GM23338 (cell line): ENCODE measurements around the gene ADAD1. TPM values are rescaled to one million over a fixed set of nuclear protein-coding genes. Genes with fewer than 3 reads are reported as not detected.

Experiments
- ATAC-seq: fragments of 200-7000 bp; cut with Tn5 transposase; 3 replicates; pipeline ENCODE4 v1.9.1; 2020
- DNase-seq: peaks from one replicate; pipeline ENCODE4 v3.0.0-alpha.2; 2015; ENCODE audit warnings: low spot score
- H2AFZ ChIP-seq: fragments of 200-600 bp; sonication (generic); 2 replicates; pipeline ENCODE4 v1.8.0; 2016; ENCODE audit warnings: antibody characterized with exemption, mild to moderate bottlenecking, moderate library complexity
- H3F3A ChIP-seq: fragments of 200-600 bp; sonication (generic); replicated peaks from 2 replicates; pipeline ENCODE4 v1.8.0; 2017; ENCODE audit warnings: antibody characterized with exemption, mixed run types, low read depth
- H3K27ac ChIP-seq: fragments of 200-600 bp; sonication (generic); 2 replicates; pipeline ENCODE4 v1.6.1; 2016; ENCODE audit warnings: low read depth
- H3K27me3 ChIP-seq: fragments of 200-600 bp; sonication (generic); 2 replicates; pipeline ENCODE4 v1.8.0; 2016; ENCODE audit warnings: mild to moderate bottlenecking, mixed run types, moderate library complexity; ENCODE audit not compliant: insufficient read depth
- H3K36me3 ChIP-seq: fragments of 200-600 bp; sonication (generic); 2 replicates; pipeline ENCODE4 v1.8.0; 2016; ENCODE audit warnings: mild to moderate bottlenecking; ENCODE audit not compliant: insufficient read depth
- H3K4me1 ChIP-seq: fragments of 200-600 bp; sonication (generic); 2 replicates; pipeline ENCODE4 v1.8.0; 2016; ENCODE audit warnings: mild to moderate bottlenecking, moderate library complexity; ENCODE audit not compliant: insufficient read depth
- H3K4me2 ChIP-seq: fragments of 200-600 bp; sonication (generic); 2 replicates; pipeline ENCODE4 v1.7.1; 2017; ENCODE audit warnings: mixed run types
- H3K4me3 ChIP-seq: fragments of 200-600 bp; sonication (generic); 2 replicates; pipeline ENCODE4 v1.6.1; 2016; ENCODE audit warnings: mixed run types
- H3K79me2 ChIP-seq: fragments of 200-600 bp; sonication (generic); replicated peaks from 2 replicates; pipeline ENCODE4 v1.8.0; 2017; ENCODE audit warnings: mild to moderate bottlenecking; ENCODE audit not compliant: insufficient read depth
- H3K9me2 ChIP-seq: fragments of 200-600 bp; sonication (generic); 2 replicates; pipeline ENCODE4 v1.8.0; 2017; ENCODE audit not compliant: insufficient read depth
- H4K20me1 ChIP-seq: fragments of 200-600 bp; sonication (generic); replicated peaks from 2 replicates; pipeline ENCODE4 v1.8.0; 2017; ENCODE audit warnings: mild to moderate bottlenecking; ENCODE audit not compliant: insufficient read depth
- H3K27ac Mint-ChIP-seq: 2 replicates; pipeline ENCODE4 v1.8.0; 2020; ENCODE audit warnings: inconsistent platforms, mild to moderate bottlenecking, moderate library complexity, mixed read lengths
- H3K27me3 Mint-ChIP-seq: 3 replicates; pipeline ENCODE4 v1.8.0; 2022; ENCODE audit warnings: low read depth, mild to moderate bottlenecking, moderate library complexity, mixed read lengths, inconsistent platforms; ENCODE audit not compliant: insufficient read depth, poor library complexity
- H3K36me3 Mint-ChIP-seq: 3 replicates; pipeline ENCODE4 v1.8.0; 2021; ENCODE audit warnings: low read depth, mild to moderate bottlenecking, inconsistent platforms, moderate library complexity, mixed read lengths
- H3K4me1 Mint-ChIP-seq: 3 replicates; pipeline ENCODE4 v1.8.0; 2020; ENCODE audit warnings: mild to moderate bottlenecking, inconsistent platforms, mixed read lengths
- H3K4me3 Mint-ChIP-seq: 3 replicates; pipeline ENCODE4 v1.8.0; 2021; ENCODE audit warnings: moderate library complexity, mild to moderate bottlenecking, inconsistent platforms, mixed read lengths
- H3K9me3 Mint-ChIP-seq: 3 replicates; pipeline ENCODE4 v1.8.0; 2020; ENCODE audit warnings: moderate library complexity, mild to moderate bottlenecking, inconsistent platforms, mixed read lengths
- CTCF ChIP-seq, 2 experiments: fragments of 200-600 bp in 1 of 2; sonication (generic) in 1 of 2; conservative IDR thresholded peaks; 2 replicates each; pipeline versions ENCODE4 v1.5.1 to v1.6.1; 2016 to 2017; ENCODE audit warnings: antibody characterized with exemption in 2 of 2, low read depth in 2 of 2, mild to moderate bottlenecking in 2 of 2, moderate library complexity in 1 of 2
- ETS1 ChIP-seq: IDR thresholded peaks from 2 replicates; pipeline ENCODE4 v1.6.1; 2016; ENCODE audit warnings: antibody characterized with exemption
- EZH2 ChIP-seq: fragments of 200-600 bp; sonication (generic); IDR thresholded peaks from one replicate; pipeline ENCODE4 v1.8.0; 2017; ENCODE audit warnings: antibody characterized with exemption, mild to moderate bottlenecking, low read depth; ENCODE audit not compliant: unreplicated experiment
- EZH2phosphoT487 ChIP-seq: fragments of 200-600 bp; sonication (generic); IDR thresholded peaks from one replicate; pipeline ENCODE4 v1.8.1; 2018; ENCODE audit warnings: antibody characterized with exemption; ENCODE audit not compliant: unreplicated experiment
- JUNB ChIP-seq: IDR thresholded peaks from one replicate; pipeline ENCODE4 v1.6.1; 2016; ENCODE audit warnings: antibody characterized with exemption; ENCODE audit not compliant: unreplicated experiment
- NANOG ChIP-seq: IDR thresholded peaks from 2 replicates; pipeline ENCODE4 v1.6.1; 2016; ENCODE audit warnings: antibody characterized with exemption, borderline replicate concordance
- POLR2AphosphoS5 ChIP-seq: IDR thresholded peaks from 2 replicates; pipeline ENCODE4 v1.6.1; 2016; ENCODE audit warnings: antibody characterized with exemption, low read depth
- REST ChIP-seq: IDR thresholded peaks from one replicate; pipeline ENCODE4 v1.6.1; 2018; ENCODE audit warnings: antibody characterized with exemption; ENCODE audit not compliant: unreplicated experiment
- ZNF114 ChIP-seq: fragments of 250-450 bp; sonication (Bioruptor Pico); IDR thresholded peaks from 2 replicates; pipeline ENCODE4 v1.5.0; 2020; ENCODE audit warnings: mild to moderate bottlenecking, moderate library complexity
- ZNF331 ChIP-seq: fragments of 250-450 bp; sonication (Bioruptor Pico); IDR thresholded peaks from 2 replicates; pipeline ENCODE4 v1.5.0; 2020; ENCODE audit warnings: low read depth, mild to moderate bottlenecking, moderate library complexity
- ZNF462 ChIP-seq: fragments of 250-450 bp; sonication (Bioruptor Pico); IDR thresholded peaks from 2 replicates; pipeline ENCODE4 v1.5.0; 2020; ENCODE audit warnings: mild to moderate bottlenecking, moderate library complexity
- polyA plus RNA-seq: library from polyadenylated mRNA; unstranded; fragments of >200 nt; fragmentation: Nextera tagmentation; extraction: Ambion mirVana; gene quantifications from 2 replicates; pipeline ENCODE4 v1.2.1, GENCODE V29; 2016
- total RNA-seq: library from RNA; depleted of rRNA; stranded (reverse); fragments of >200 nt; shearing (Covaris generic); gene quantifications from 2 replicates; pipeline ENCODE4 v1.2.3, GENCODE V29; 2014

The ADAD1 gene
- total and polyA plus RNA-seq, 2 experiments from 2014 or later: not detected

- TF ChIP-seq REST (no peak), ZNF114 (CRISPR knock-in tag) (no peak), ETS1 (no peak), POLR2AphosphoS5 (no peak), EZH2phosphoT487 (no peak), JUNB (no peak), EZH2 (no peak), NANOG (no peak)
These were observed 55.5 kb downstream of the ADAD1 start (continued) for GRCh38 chr4:122434285-122434684.

- no peaks in the 10 kb centered on the region for H4K20me1 ChIP-seq
- H3K27ac ChIP-seq: no peak overlapping the region
- H3K9me2 ChIP-seq: no peaks in the 10 kb centered on the region
- H3K36me3 Mint-ChIP-seq: no peaks in the 10 kb centered on the region
- no peaks in the 10 kb centered on the region for H3K4me1 Mint-ChIP-seq
- no peak overlapping the region for H3K27ac Mint-ChIP-seq
- H3K27me3 ChIP-seq: no peaks in the 10 kb centered on the region
- H3K4me3 Mint-ChIP-seq: no peak overlapping the region
- no peak for TF ChIP-seq POLR2AphosphoS5
- peak; percentile 94 for TF ChIP-seq ZNF462 (CRISPR knock-in tag)
- TF ChIP-seq CTCF (conservative IDR thresholded peaks at IDR 0.05; ENCODE audit: low read depth in 2 of 2): peak; percentile 64 to 82
- no peak for TF ChIP-seq ZNF331 (CRISPR knock-in tag)
- H3F3A ChIP-seq: no peaks in the 10 kb centered on the region
- no peak overlapping the region for H2AFZ ChIP-seq
- DNase-seq: peak; percentile 91
- H3K36me3 ChIP-seq: no peaks in the 10 kb centered on the region
- H3K4me2 ChIP-seq: no peak overlapping the region
- no peaks in the 10 kb centered on the region for H3K4me1 ChIP-seq
- no peaks in the 10 kb centered on the region for H3K9me3 Mint-ChIP-seq
- no peaks in the 10 kb centered on the region for H3K27me3 Mint-ChIP-seq
- no peak overlapping the region for H3K4me3 ChIP-seq
- no peaks in the 10 kb centered on the region for H3K79me2 ChIP-seq
- ATAC-seq: peak; percentile 100
These were observed 72.0 kb downstream of the ADAD1 start for GRCh38 chr4:122450847-122451246.
